ENCODE data around the gene FGF22.
A peak's percentile ranks its signal among the peaks of the same experiment; 100 is the strongest.
"Not testable (repeated sequence)": the region's sequence is repeated elsewhere in the genome, so short reads cannot be mapped to it uniquely, and the experiment has no call there.

Gene FGF22

DNA sequence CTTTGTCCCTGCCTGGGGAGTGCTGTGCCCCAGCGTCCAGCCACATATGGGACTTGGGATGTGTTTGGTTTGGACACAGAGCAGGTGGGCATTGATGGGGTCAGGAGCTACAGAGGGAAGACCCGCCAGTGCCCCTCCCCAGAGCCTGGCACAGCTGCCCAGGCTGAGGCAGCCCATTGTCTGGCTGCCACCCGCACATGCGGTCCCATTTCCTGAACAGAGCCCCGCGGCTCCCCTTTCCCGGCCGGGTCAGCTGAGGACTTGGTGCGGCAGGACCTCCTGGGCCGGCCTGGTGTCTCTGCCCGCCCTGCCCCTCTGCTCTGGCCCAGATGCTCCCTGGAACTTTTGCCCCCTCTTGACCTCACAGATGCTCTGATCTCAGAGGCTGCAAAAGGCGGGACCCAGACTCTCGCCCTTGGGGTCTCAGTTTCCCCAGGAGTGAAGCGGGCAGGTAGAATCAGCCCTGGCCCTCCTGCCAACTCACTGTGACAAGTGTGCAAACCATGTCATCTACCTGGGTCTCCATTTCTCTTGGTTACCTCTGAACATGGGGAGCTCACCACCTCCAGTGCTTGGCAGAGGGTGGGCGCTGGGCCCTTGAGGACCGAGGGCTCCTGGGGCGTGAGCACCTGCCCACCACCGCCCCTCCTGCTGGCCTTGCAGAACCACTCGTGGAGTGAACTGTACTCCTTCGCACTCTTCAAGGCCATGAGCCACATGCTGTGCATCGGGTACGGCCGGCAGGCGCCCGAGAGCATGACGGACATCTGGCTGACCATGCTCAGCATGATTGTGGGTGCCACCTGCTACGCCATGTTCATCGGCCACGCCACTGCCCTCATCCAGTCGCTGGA is 32.2 kb upstream of the FGF22 start:
- DNase-seq (ENCODE audit: low spot score): no peak

DNA sequence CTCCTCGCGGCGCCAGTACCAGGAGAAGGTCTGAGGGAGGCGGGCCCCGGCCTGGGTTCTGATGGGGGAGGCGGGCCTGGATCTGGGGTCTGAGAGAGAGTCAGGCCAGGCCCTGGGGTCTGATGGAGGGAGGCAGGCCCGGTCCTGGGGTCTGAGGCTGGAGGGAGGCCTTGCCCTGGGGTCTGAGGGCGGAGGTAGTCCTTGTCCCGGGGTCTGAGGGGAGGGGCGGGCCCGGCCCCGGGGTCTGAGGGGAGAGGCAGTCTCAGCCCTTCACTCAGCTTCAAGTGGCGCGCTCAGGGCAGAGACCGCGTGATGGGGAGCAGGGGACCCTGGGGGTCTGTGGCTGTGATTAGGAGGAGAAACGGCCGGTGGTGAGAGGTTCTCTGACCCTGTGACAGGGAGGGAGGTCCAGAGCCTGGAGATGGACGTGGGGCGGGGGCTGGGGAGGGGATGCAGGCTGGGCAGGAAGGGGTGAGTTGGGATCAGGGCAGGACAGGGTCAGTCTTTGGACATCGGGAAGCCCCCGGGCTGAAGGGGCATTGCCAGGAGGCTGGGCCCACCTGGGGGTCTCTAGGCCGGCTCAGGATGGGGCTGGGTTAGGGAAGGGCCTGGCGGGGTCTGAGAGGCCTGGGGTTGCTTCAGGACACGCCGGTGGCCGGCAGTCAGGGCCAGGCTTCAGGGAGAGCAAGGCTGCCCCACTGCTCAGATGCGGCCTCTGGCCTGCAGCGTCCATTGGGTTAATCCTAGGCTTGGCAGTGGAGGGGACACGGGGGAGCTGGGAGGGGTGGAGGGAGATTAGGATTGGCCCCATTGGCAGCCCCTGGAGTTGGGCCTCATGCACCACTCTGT is 31.3 kb upstream of the FGF22 start:
- no peak for DNase-seq (ENCODE audit: low spot score)

DNA sequence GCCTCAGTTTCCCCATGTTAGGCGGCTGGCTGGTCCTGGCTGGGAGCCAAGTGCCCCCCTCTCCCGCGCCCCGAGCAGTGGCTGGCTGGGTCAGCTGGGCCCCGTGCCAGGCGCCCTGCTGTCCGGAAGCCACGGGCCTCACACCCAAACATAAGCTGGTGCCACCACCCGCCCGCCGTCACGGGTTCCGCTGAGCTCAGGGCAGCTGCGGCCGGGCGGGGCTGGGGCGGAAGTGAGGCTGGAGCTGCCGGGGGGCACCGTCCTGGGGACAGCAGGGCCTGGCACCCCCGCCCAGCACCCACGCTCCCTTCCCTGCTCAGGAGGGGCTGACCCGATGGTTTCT is 30.7 kb upstream of the FGF22 start:
- no peak for DNase-seq (ENCODE audit: low spot score)

DNA sequence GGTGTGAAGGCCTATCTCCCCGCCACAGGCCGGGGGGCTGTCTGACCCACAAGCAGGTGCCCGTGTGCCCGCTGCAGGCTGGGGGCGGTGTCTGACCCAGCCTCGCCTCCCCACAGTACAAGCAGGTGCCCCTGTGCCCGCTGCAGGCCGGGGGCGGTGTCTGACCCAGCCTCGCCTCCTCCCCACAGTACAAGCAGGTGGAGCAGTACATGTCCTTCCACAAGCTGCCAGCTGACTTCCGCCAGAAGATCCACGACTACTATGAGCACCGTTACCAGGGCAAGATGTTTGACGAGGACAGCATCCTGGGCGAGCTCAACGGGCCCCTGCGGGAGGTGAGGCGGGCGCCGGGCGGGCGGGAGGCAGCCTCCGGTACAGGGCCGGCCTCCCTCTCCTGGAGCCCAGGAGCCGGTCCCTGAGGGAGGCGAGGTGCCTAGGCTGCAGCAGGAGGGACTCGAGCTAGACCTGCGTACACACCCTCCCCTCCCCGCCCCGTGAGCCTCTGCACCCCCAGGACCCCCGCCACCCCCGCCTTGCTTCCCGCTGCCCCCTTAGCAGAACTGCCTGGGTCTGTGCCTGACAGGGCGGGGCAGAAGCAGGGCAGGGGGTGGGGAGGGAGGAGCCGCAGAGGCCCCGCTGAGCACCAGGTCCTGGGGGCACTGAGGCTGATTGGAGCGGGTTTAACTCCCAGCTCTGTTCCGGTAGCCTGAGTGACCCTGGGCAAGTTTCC is 29.4 kb upstream of the FGF22 start:
- DNase-seq (ENCODE audit: low spot score): no peak

DNA sequence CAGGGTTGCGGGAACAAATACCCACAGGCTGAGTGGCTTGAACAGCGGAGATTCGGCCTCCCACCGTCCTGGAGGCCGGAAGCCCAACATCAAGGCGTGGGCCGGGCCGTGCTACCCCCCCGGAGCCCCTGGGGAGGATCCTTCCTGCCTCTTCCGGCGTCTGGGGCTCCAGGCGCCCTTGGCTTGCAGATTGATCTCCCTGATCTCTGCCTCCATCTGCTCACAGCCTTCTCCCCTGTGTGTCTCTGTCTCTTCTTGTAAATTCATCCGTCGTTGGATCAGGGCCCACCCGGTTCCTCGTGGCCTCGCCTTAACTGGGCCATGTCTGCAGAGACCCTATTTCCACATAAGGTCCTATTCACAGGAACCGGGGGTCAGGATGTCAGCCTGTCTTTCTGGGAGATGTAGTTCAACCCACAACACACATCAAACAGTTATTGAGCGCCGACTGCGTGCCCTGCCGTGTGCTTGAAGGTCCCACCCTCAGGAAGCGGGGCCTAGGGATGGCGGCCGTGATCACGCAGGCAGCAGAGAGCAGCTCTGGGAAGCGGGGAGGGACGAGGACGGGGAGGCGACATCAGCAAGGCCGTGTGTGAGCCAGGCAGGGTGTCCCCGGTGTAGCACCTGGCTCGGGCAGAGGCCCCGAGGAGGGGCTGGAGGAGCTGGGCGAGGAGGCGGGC is 28.7 kb upstream of the FGF22 start:
- DNase-seq (ENCODE audit: low spot score): peak; percentile 49

DNA sequence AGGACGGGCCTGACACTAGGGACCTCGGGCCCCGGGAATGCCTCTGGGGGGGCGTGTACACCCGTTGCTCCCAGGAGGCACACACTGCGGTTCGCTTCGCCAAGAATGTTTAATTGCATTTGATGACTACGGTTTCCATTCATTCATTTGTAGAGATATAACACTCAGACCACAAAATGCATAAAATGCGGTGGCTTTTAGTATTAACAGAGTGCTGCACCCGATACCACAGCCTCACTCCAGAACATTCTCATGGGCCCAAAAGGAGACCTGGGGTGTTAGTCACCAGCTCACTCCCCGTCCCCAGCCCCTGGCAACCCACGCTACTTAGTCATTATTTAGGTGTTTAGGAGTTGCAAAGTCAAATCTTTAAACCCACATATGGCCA is 28.2 kb upstream of the FGF22 start:
- DNase-seq (ENCODE audit: low spot score): no peak

DNA sequence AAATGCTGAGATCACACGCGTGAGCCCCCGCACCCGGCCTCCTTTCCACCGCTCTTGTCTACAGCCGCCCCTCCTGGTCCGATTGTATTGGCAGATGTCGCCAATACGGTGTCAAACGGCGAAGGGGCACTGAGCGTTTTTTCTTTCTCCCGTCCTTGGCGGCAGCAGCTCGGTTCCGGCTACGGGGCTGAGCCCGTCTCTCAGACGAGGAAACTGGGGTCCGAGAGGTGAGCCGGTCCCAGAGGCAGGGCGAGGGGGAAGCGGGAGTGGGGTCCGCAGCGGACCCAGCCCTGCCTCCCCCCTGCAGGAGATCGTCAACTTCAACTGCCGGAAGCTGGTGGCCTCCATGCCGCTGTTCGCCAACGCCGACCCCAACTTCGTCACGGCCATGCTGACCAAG is 26.7 kb upstream of the FGF22 start:
- DNase-seq (ENCODE audit: low spot score): no peak

DNA sequence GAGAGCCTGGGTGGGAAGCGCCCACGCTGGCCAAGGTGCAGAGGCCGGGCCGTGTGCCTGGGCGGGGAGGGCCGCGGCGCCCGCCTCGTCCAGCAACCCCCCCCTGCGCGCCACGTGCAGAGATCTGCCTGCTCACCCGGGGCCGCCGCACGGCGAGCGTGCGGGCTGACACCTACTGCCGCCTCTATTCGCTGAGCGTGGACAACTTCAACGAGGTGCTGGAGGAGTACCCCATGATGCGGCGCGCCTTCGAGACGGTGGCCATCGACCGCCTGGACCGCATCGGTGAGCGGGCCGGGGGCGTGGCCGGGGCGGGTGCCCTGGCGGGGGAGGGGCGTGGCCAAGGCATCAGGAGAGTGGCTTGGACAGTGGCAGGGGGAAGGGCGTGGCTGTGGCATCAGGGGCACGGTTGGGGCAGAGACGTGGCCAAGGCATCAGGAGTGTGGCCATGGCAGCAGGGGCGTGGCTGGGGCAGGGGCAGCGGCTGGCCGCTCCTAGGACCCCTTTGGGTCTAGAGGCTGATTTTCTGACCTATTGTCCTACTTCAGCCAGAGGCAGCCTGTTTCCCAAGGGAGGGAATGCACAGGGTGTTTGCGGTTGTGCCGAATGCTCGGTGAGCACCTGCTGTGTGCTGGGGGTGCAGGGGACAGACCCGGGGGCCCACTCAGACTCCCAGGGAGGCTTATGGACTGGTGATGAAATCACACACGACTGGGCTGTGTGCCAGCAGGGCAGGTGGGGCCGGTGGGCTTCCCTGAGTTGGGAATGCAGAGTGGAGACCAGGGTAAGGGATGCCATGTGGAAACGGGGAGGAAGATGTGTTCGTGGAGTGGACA is 25.7 kb upstream of the FGF22 start:
- DNase-seq (ENCODE audit: low spot score): no peak

DNA sequence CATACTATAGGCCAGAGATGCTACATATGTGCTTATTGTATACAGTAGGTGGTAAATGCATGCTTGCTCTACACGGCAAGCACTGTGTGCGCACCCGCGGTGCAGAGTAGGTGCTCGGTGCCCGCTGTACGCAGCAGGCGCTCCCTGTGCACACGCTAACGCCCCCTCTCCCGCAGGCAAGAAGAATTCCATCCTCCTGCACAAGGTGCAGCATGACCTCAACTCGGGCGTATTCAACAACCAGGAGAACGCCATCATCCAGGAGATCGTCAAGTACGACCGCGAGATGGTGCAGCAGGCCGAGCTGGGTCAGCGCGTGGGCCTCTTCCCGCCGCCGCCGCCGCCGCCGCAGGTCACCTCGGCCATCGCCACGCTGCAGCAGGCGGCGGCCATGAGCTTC is 24.1 kb upstream of the FGF22 start:
- no peak for DNase-seq (ENCODE audit: low spot score)

DNA sequence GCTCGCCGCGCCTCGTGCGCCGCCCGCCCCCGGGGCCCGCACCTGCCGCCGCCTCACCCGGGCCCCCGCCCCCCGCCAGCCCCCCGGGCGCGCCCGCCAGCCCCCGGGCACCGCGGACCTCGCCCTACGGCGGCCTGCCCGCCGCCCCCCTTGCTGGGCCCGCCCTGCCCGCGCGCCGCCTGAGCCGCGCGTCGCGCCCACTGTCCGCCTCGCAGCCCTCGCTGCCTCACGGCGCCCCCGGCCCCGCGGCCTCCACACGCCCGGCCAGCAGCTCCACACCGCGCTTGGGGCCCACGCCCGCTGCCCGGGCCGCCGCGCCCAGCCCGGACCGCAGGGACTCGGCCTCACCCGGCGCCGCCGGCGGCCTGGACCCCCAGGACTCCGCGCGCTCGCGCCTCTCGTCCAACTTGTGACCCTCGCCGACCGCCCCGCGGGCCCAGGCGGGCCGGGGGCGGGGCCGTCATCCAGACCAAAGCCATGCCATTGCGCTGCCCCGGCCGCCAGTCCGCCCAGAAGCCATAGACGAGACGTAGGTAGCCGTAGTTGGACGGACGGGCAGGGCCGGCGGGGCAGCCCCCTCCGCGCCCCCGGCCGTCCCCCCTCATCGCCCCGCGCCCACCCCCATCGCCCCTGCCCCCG is 23.5 kb upstream of the FGF22 start:
- DNase-seq (ENCODE audit: low spot score): no peak

DNA sequence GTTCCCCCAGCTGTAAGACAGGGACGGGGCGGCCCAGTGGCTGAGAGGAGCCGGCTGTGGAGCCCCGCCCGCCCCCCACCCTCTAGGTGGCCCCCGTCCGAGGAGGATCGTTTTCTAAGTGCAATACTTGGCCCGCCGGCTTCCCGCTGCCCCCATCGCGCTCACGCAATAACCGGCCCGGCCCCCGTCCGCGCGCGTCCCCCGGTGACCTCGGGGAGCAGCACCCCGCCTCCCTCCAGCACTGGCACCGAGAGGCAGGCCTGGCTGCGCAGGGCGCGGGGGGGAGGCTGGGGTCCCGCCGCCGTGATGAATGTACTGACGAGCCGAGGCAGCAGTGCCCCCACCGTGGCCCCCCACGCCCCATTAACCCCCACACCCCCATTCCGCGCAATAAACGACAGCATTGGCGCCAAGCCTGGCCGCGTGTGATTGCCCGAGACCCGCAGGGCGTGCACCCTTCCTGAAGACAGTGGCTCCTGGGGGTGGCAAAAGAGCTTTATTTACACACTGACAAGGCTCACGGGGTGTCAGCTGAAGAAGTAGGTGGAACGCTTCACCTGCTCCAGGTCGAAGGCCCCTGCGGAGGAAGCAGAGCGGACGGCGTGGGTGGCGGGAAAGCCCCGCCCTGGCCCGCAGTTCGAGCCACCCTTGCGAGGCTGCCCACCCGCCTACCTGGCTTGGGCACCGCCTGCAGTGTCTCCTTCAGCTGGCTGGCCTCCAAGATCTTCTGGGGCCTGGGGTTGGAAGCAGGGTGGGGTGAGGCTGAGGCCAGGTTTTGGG is 22.7 kb upstream of the FGF22 start:
- no peak for DNase-seq (ENCODE audit: low spot score)

DNA sequence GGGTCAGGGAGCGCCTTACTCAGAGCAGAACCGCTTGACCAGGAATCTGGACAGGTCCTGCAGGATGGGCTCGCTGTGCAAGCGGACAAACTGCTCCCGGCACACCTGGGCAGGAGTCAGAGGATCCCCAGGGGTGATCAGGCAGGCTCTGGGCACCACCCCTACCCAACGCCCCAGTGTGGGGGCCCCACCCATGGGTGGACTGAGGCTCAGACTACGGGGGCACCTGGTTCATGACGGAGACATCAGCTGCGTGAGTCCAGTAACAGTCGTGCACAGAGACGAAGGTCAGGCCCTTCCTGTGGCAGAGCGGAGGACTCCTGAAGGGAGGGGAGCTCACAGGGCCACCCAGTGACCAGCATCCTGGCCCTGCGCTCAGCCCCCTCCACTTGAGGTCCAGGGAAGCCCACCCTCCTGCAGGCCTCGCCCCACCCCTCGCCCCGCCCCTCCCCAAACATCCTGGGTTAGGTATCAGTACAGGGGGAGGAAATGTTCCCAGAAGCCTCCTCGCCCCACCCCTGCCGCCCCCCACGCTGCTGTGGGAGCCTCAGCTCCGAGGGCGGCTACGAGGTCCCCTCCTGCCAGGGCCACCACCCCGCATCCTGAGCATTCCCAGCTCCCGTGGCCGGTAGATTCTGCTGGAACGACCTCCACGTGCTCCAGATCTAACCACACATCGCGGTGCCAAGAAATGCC is 22.0 kb upstream of the FGF22 start:
- no peak for DNase-seq (ENCODE audit: low spot score)

DNA sequence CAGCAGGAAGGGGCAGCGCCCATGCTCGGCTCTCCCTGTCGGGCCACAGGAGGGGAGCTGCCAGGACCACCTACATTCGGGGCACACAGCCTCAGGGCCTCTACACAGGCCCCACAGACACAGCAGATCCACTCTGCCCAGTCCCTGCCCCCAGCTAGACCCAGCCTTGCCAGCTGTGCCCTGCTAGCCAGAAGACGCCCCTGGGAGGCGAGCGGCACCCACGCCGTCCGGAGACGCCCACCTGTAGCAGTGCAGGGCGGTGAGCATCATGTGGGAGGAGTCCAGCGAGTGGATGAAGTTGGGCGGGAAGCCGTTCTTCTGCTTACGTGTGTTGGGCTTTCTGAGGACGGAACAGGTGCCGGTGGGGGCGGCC is 21.4 kb upstream of the FGF22 start:
- DNase-seq (ENCODE audit: low spot score): no peak

DNA sequence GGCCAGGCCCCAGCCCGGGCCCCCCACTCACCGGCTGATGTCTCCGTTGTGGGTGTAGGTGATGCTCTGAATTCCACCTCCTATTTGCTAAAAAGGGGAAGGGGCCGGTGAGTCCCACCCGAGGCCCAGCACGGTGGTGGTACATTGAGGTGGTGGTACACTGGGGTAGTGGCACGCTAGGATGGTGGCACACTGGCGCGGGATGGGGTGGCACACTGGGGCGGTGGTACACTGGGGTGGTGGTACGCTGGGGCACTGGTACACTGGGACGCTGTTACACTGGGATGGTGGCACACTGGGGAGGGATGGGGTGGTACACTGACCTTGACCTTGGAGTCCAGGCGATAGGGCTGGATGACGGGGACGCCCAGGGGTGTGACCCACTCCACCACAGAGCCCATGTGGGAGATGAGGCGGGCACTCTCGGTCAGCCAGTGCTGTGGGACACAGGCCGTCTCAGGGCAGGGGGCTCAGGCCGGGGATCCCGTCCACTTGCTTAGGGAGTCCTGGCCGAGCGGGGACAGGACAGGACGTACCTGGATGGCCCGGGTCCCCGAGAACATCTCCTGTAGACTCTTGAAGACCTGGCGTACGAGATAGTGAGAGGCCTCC is 20.9 kb upstream of the FGF22 start:
- no peak for DNase-seq (ENCODE audit: low spot score)

DNA sequence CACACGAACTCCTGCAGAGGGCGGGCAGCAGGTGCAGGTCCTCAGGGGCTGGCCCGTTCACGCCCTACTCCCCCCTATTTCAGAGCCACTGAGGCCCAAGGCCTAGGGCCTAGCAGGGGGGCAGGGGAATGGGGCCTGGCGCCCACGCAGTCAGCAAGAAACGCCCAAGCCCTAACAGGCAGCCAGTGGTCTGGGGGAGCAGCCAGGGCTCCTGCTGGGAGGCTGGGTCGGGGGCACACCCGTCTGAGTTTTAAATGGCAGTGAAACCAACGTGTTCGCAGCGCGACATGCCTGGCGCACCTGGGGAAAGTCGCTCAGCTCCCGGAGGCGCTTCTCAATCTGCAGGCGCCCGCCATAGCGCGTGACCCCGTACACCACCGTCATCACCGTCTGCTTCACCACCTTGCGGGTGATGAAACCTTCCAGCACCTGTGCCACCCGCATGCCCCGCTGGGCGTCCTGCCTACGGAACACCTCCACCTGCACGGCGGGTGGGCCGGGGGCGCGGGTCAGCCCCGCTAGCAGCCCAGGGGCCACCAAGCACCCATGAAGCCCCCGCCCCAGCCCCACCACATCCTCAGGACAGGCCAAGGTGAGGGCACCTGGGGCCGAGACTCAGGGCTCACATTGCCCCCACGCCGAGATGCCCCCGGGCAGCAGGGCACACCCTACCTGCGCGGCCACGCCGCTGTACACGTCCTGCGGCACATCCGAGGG is 20.2 kb upstream of the FGF22 start:
- DNase-seq (ENCODE audit: low spot score): no peak

DNA sequence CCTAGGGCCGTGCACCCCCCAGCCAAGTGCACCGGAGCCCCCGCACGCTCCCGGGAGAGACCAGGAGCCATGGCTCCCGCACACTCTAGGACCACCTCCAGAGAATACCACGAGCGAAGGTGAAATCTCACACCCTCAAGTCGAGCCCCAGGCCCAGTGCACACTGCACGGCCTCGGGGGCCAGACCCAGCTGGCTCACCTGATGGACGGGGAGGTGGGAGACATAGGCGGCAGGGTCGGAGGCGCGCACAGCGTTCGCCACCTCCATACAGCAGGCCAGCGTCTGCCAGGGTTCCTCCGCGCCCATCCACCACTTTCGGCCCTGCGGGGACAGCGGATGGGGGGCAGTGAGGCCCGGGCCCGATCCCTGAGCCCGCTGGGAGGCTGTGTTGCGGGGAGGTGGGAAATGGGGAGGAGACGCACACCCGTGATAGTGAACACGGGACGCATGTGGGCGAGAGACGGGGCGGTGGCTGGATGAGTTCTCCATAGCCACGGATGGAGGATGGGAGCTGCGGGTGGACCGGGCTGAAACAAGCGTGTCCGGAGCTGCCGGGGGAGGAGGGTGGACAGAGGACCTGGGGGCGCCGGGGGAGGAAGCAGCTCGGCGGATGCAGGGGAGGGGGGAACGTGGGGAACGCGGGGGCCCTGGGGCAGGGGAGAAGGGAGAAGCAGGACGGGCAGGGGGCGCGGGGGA is 19.4 kb upstream of the FGF22 start:
- no peak for DNase-seq (ENCODE audit: low spot score)

DNA sequence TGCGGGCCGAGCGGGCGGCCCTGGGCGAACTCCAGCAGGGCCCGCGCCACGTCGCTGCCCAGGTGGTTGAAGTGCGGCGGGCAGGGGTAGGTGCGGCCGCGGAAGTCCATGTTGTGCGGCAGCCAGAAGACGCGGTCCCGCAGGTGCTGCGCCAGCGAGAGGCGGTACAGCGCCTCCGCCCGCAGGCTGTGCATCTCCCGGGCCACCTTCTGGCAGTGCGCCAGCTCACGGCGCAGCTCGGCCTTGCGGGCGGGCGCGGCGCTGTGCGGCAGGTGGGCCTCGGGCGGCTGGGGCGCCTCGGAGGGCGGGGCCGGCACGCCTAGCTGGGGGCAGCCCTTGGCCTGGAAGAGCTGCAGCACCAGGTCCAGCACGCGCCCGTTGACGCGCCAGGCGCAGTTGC is 18.5 kb upstream of the FGF22 start:
- not testable (repeated sequence) for DNase-seq (ENCODE audit: low spot score)

DNA sequence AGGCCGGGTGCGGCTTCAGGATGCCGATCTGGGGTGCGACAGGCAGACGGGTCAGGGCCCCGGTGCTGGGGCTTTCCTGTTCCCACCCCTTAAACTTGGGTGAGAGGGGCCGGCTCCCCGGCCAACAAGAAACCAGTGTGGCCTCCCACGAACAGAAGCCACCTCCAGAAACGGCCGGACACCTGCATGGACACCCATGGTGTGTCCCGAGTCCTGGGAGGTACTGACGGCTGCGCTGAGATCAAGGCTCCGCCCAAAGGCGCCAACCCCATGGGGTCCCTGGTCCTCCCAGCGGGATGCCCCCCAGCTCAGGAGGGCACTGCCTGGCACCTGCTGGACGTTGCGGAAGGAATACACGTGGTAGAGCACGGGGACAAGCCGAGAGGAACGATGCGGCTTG is 17.9 kb upstream of the FGF22 start:
- DNase-seq (ENCODE audit: low spot score): no peak

Data from cerebellar cortex (tissue), 1 donor.